HG02840 (cell line): Measurements from ENCODE around the gene PFDN6.

Experiments used
- ATAC-seq: cut with Tn5 transposase; IDR thresholded peaks from one replicate; pipeline ENCODE4 v1.9.1; 2021; ENCODE audit warnings: mild to moderate bottlenecking, moderate library complexity, moderate number of reproducible peaks; ENCODE audit not compliant: unreplicated experiment, low FRiP score

The PFDN6 gene

DNA sequence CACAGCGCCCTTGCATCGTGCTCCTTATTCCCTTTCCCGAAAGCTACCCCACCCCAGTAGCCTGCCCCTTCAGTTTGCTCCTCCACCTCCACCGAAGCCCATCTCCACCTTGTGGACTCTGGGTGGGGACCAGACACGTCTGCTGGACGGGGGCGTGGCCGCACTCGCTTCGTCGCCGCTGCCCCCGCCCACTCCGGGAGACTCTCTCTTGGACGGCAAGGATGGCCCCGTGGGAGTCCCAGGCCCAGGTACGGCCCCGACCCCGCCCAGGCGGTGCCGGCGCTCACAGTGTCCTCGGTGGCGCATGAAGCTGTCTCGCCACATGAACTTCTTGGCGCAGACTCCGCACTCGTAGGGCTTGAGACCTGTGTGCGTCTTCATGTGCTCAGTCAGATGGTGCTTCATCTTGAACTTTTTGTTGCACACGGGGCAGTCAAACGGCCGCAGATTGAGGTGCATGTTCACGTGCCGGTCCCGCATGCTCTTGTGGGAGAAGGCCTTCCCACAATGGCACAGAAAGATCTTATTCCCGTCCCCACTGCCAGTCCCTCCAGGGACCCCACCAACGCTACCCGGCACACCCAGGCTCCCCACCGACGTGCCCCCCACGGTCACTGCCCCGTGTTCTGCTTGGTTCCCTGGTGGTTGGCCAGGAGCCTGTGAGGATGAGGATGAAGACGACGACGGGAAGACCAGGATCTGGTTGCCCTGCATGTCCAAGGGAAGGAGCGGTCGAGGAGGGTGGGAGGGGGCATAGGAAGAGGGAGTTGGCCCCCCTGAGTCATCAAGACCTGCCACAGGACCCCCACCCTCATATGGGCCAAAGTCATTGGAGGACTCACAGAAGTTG lies 25.8 kb downstream of the PFDN6 start:
- no peak for ATAC-seq

GRCh38 chr6:33315793-33316602 lies 26.6 kb downstream of the PFDN6 start:
- no peak for ATAC-seq

GRCh38 chr6:33316603-33317418 lies 27.4 kb downstream of the PFDN6 start:
- no peak for ATAC-seq

DNA sequence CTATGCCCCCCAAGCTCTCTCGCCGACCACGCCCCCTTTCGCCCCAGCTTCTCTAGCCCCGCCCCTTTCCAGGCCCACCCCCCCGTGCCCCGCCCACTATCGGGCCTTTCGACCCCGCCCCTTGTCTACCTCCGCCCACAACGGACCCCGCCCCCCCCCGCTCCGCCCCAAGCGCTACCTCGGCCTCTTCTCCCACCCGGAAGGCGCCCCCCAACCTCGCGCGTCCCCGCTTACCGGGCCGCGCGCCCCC lies 27.9 kb downstream of the PFDN6 start:
- no peak for ATAC-seq

DNA sequence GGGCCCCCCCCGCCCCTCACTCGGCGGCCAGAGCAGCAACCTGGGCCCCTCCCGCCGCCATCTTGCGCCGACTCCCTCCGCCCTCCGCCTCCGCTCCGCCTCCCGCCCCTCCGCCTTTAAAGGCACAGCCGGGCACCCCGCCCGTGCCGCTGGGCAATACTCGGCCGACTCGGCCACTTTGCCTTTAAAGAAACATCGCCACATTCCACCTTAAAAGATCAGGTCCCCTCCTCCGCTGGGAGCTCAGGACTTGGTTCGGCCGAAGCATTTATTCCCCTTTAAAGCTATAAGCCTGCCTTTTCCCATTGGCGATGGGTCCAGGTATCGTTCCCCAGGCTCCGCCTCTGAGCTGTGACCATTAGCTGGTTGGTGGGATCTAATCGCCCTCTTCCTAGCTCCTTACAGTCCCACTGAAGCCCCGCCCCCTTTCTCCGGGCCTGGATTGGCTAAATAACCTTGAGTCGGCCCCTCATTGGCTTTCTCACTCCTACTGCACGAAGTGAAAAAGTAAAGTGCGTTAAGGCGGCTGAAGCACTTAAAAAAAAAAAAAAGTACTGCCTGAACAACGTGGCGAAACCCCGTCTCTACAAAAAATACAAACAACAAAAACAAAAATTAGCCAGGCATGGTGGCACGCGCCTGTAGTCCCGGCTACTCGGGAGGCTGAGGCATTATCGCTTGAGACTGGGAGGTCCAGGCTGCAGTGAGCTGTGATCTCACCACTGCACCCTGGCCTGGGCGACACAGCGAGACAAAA lies 28.4 kb downstream of the PFDN6 start, which contains the start of gene ZBTB22:
TSS of gene ZBTB22 (minus strand) at position 76 of the 757 bp plus-strand sequence. CDS start 828 bp downstream, outside the sequence.
- peak; percentile 51 for ATAC-seq

DNA sequence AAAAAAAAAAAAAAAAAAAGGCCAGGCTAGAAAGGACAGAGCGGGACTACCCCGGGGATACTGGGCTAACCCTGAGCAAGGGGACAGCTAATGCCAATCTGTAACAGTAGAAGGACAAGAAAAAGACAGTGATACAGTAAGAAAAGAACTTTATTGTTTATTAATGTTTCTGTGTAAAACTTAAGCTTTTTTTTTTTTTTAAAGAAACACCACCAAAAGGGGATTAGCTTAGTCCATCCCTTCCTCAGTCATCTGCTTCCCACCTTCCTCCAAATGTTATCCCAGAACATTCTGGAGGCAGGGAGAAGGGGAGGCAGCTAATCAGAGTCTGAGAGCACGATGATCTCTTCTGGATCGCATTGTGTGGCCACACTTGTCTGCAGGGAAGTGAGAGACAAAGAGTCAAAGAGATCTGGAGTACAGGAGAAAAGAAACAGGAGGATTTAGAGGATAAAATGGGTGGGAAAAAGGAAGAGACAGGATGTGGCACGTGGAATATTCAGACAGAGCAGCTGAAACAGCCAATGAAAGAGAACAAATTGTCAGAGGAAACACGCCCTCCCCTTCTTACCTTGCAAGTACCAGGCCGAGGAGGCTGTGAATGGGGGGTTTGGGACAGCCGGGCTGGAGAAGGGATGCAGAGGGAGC lies 29.1 kb downstream of the PFDN6 start:
- ATAC-seq = no peak

DNA sequence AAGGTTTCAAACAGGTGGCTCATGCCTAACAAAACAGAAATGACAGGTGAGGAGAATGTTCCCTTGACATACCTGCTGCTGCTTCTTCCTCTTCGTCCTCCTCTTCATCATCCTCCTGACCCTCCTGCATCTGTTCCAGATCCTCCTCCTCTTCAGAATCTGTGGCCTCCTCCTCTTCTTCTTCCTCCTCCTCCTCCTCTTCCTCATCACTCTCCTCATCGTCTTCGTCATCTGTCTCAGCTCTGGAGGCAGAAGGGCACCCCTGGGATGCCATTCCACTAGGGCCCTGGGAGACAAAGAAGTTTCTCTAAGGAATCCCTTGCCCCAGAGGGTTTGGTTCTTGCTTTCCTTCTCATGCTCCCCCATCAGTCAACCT lies 30.5 kb downstream of the PFDN6 start:
- ATAC-seq = no peak

DNA sequence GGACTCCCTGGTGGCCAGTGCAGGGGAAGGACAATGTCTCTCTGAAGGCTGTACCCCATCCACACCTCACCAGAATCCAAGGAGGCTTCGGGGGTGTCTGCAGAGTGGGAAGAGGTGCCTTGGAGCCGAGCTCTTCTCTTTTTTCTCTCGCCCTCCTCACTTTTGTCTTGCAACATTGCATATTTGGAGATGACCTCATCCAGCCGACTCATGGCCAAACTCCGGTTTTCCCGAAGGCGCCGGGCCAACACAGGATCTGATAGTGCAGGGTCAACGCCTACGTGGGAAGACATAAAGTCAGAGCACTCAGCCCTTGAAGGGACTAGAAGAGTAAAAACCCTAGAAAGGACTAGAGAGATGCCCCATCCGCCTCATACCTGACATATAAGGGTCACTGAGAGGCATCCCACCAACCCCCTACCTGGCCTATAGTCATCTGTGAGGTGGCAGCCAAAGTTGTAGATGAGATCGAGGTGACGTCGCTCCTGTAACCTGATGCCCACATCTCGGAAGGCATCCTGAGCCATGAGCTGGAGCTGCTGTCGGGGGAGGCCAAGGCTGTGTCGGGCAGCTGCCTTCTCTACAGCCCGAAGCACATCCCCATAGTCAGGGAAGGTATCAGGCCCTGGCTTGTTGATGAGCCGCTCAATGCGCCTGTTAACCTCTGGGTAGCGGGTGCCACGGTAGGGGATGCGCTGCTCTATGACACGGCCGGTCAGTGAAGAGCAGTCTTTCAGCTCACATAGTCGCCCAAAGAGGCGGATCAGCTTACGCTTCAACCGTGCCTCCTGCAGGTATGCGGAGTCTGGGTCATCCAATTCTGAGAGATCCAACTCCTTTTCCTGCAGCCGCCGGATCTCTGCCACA lies 31.1 kb downstream of the PFDN6 start:
- no peak for ATAC-seq

DNA sequence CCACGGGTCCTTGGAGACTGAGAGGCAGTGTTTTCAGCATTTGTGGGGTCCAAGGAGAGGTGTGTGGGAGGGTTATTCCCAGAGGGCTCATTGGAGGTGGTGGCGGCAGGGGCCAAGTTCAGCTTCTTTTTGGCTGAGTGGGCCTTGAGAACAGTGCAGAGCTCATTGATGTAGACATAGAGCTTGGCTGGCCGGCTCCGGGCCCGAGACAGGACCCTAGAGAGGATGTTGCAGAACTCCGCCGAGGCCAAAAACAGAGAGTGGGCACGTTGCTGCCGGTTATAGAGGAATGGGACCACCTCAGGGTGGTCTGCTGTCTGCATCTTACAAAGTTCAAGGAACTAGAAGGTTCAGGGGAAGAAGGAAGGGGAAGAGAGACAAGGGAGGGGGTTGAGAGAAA lies 31.8 kb downstream of the PFDN6 start:
- ATAC-seq = no peak

- no peak for ATAC-seq
These were observed 34.2 kb downstream of the PFDN6 start for GRCh38 chr6:33323623-33323948.

- ATAC-seq = no peak
These were observed 34.7 kb downstream of the PFDN6 start for GRCh38 chr6:33324125-33324524.

GRCh38 chr6:33329058-33329457 lies 39.7 kb downstream of the PFDN6 start:
- ATAC-seq = no peak

DNA sequence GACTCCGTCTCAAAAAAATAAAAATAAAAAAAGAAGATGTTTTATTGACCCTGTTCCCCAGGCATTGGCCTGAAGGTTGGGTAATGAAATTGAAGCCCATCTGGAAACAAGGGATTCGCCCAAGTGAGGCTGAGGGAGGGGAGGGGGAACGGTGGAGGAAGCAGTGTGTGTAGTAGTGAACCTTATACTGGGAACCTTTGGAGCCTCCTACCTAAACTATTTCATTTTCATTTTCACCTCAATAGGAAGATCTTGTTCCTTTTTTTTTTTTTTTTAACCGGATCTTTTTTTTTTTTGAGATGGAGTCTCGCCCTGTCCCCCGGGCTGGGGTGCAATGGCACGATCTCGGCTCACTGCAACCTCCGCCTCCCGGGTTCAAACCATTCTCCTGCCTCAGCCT lies 41.3 kb downstream of the PFDN6 start:
- ATAC-seq = no peak

DNA sequence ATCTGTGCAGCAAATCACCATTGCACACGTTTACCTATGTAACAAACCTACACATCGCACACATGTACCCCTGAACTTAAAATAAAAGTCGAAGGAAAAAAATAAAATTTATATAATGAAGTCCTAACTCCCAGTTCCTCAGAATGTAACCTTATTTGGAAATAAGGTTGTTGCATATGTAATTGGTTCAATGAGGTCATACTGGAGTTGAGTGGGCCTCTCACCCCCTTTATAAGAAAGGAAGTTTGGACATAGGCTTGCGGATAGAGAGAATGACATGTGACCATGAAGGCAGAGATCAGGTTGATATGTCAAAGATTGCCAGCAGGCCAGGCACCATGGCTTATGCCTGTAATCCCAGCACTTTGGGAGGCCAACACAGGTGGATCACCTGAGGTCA lies 44.3 kb downstream of the PFDN6 start:
- ATAC-seq = no peak

GRCh38 chr6:33335916-33336315 lies 46.5 kb downstream of the PFDN6 start:
- ATAC-seq = no peak

DNA sequence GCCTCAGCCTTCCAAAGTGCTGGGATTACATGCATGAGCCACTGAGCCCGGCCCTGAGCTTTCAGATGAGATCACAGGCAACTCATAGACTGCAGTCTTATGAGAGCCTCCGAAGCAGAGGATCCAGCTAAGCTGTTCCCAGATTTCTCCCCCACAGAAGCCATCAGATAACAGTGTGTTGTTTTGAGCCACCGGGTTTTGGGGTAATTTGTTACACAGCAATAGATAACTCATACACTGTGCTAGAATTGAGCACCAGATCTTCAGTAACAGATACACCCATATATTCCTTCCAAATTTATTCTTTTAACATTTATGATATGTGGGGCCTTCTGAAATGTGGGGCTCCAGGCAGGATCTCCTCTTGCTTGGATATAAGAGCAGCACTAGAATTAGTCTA lies 47.1 kb downstream of the PFDN6 start:
- no peak for ATAC-seq

DNA sequence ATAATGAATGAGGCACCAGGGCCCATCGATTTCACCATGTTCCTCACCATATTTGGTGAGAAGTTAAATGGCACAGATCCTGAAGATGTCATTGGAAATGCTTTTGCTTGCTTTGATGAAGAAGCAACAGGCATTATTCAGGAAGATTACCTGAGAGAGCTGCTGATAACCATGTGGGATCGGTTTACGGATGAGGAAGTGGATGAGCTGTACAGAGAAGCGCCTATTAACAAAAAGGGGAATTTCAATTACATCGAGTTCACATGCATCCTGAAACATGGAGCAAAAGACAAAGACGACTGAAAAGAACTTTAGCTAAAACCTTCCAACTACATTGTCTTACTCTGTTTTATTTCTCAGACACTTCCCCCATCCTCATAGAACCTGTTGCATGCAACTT lies 49.8 kb downstream of the PFDN6 start:
- ATAC-seq = no peak
